Heart right ventricle (tissue), 16 donors: ENCODE results near the gene ATP2B1. TPM values are rescaled to one million over a fixed set of nuclear protein-coding genes. Genes with fewer than 3 reads are reported as not detected.

ENCODE experiments used
- ATAC-seq, 8 donors: fragments of 200-7000 bp; cut with Tn5 transposase; one replicate each; pipeline ENCODE4 v1.9.1; 2020; ENCODE audit warnings: mild to moderate bottlenecking in 8 of 8, moderate library complexity in 8 of 8, moderate number of reproducible peaks in 1 of 8
- DNase-seq, 2 donors: peaks; one replicate each; pipeline ENCODE4 v3.0.0-alpha.2; 2020
- H3K27ac ChIP-seq, 10 donors: fragments of 200-600 bp; sonication (generic) in 2 of 10; one replicate each; pipeline versions ENCODE4 v1.5.0 to v1.8.0; 2020 to 2022; ENCODE audit warnings: mild to moderate bottlenecking in 3 of 10
- H3K27me3 ChIP-seq, 7 donors: fragments of 200-600 bp; one replicate each; pipeline ENCODE4 v1.8.0; 2021 to 2022; ENCODE audit warnings: mild to moderate bottlenecking in 2 of 7
- H3K36me3 ChIP-seq, 9 donors: fragments of 200-600 bp; sonication (generic) in 1 of 9; one replicate each; pipeline versions ENCODE4 v1.5.0 to v1.8.0; 2020 to 2022; ENCODE audit warnings: mild to moderate bottlenecking in 2 of 9
- H3K4me1 ChIP-seq, 9 donors: fragments of 200-600 bp; sonication (generic) in 1 of 9; one replicate each; pipeline versions ENCODE4 v1.5.0 to v1.8.0; 2020 to 2022; ENCODE audit warnings: mild to moderate bottlenecking in 4 of 9
- H3K4me3 ChIP-seq, 10 donors: fragments of 200-600 bp; sonication (generic) in 2 of 10; one replicate each; pipeline versions ENCODE4 v1.5.0 to v1.8.0; 2020 to 2022; ENCODE audit warnings: mild to moderate bottlenecking in 7 of 10, moderate library complexity in 2 of 10
- H3K9me3 ChIP-seq, 11 donors: fragments of 200-600 bp in 10 of 11; sonication (generic) in 2 of 11; one replicate each; pipeline versions ENCODE4 v1.5.0 to v1.8.0; 2013 to 2022; ENCODE audit warnings: mild to moderate bottlenecking in 2 of 11, control low read depth in 1 of 11, moderate library complexity in 1 of 11
- WGBS, 2 donors: extraction: QIAGEN DNeasy Blood & Tissue Kit; methylation state at CpG; one replicate each; pipeline ENCODE4 v1.1.7; 2013; ENCODE audit warnings: inconsistent platforms in 1 of 2; 5-methylcytosine and 5-hydroxymethylcytosine counted together
- intact Hi-C, 10 donors: fragments of 100-400 bp; cut with DNase I; formaldehyde crosslinking; loops; one replicate each; pipeline versions ENCODE4 v1.11.1 to v1.14.2; 2022
- polyA plus RNA-seq, 2 donors: library from polyadenylated mRNA; stranded (reverse); fragments of 200-250 nt; gene quantifications; one replicate each; pipeline ENCODE4 v1.2.3, GENCODE V29; 2013
- total RNA-seq, 10 donors: library from RNA; stranded (reverse); fragmentation: NEBNext Ultra II Directional in 3 of 10; extraction: Animal tissue kit (Norgen Biotek cat#: 25700) in 3 of 10; gene quantifications; one replicate each; pipeline versions ENCODE4 v1.2.1 to v1.2.4, GENCODE V29; 2021 to 2023
- TF ChIP-seq, protein P1 (sequence below), 9 donors: fragments of 200-600 bp; sonication (generic) in 2 of 9; IDR thresholded peaks; one replicate each; pipeline versions ENCODE4 v1.5.0 to v1.8.0; 2021 to 2022; ENCODE audit warnings: antibody characterized with exemption in 9 of 9, mild to moderate bottlenecking in 5 of 9, moderate library complexity in 1 of 9
- donor health status: Arrhythmogenic right ventricular cardiomyopathy.
- donor health status: ischemic (EF 13 %, LVEDD 7.1; RV severe dilation, severe dysfunction).
- donor health status: healthy with polysubstance abuse.
- donor health status: DM: no; HTN: yes; CAD: no.
- donor health status: DM: no; HTN: no; CAD: no.
- donor health status: ischemic (EF 25% LVEDD 6.9; RV normal size, moderate dysfunction).
- donor health status: ischemic (EF 25% LVEDD 5.7; RV mildly dilated, moderate dysfunction).
- donor health status: healthy.
- donor health status: DM: yes; HTN: yes; CAD: no.
- donor health status: Ischemic cardiomyopathy.
- donor health status: ischemic (EF 35%, LVEDD 5.7; RV mildly dilated, moderate dysfunction).
- donor health status: nonischemic (EF 11% LVEDD 7.7; RV severe dilation, severe dysfunction).
- donor health status: DM: yes; HTN: yes; CAD: no.
- donor health status: PGD.
- donor health status: ischemic (EF 29% LVEDD 5.4; RV normal size, mild dysfunction).
- donor health status: nonischemic (EF 23%, LVEDD 6.1; RV moderate dilation, normal function).

ATP2B1 gene
- total and polyA plus RNA-seq, 12 donors = 5.9 to 20.5 (median 15.2) TPM

DNA sequence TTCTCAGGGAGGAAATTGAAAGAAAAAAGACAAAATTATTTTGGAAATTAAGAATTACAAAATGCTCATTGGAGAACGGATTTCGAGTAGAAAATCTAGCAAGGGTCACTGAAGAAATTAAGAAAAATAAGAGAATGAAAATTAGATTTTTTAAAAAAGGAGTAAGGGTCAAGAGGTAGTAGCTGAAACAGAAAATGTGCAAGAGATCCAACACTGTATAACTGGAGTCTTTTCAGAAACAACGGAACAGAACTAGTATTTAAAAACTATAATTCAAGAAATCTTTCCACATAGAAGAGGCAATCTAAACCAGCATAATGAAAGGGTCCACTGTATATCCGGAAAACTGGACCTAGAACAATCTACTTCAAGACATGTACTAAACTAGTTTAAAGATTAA, 28.2 kb downstream of the ATP2B1 start:
- Histone ChIP-seq H3K9me3 (peaks cover 0 to 40% (median 21%) of the 10 kb centered on the region in 11 donors), H3K4me3 (no peak overlapping the region), H3K27ac (no peak overlapping the region), H3K4me1 (peaks cover 0 to 11% (median 0%) of the 10 kb centered on the region in 9 donors), H3K27me3 (no peaks in the 10 kb centered on the region), H3K36me3 (no peaks in the 10 kb centered on the region)
- WGBS, 2 donors = 97 to 98% methylated on average over 4 of the region's 4 CpGs
- TF ChIP-seq, protein P1, sequence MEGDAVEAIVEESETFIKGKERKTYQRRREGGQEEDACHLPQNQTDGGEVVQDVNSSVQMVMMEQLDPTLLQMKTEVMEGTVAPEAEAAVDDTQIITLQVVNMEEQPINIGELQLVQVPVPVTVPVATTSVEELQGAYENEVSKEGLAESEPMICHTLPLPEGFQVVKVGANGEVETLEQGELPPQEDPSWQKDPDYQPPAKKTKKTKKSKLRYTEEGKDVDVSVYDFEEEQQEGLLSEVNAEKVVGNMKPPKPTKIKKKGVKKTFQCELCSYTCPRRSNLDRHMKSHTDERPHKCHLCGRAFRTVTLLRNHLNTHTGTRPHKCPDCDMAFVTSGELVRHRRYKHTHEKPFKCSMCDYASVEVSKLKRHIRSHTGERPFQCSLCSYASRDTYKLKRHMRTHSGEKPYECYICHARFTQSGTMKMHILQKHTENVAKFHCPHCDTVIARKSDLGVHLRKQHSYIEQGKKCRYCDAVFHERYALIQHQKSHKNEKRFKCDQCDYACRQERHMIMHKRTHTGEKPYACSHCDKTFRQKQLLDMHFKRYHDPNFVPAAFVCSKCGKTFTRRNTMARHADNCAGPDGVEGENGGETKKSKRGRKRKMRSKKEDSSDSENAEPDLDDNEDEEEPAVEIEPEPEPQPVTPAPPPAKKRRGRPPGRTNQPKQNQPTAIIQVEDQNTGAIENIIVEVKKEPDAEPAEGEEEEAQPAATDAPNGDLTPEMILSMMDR (IDR thresholded peaks at IDR 0.05) = no peak
- DNase-seq = no peak
- no peak for ATAC-seq
- intact Hi-C loops = no loop called here

GRCh38 chr12:89679631-89680030, 29.0 kb downstream of the ATP2B1 start:
- intact Hi-C loops = no loop called here
- no peak for ATAC-seq
- 97 to 100% methylated on average over 2 of the region's 2 CpGs for WGBS, 2 donors

GRCh38 chr12:89678225-89678624, 30.4 kb downstream of the ATP2B1 start:
- no peak overlapping the region for H3K27ac ChIP-seq
- H3K4me3 ChIP-seq = no peak overlapping the region
- WGBS, 2 donors = 77 to 87% methylated on average over 2 of the region's 2 CpGs
- H3K9me3 ChIP-seq = peaks cover 0 to 39% (median 21%) of the 10 kb centered on the region in 11 donors
- TF ChIP-seq, protein P1 (IDR thresholded peaks at IDR 0.05) = no peak
- no peak for ATAC-seq
- H3K27me3 ChIP-seq = no peaks in the 10 kb centered on the region
- no peak for DNase-seq
- H3K36me3 ChIP-seq = no peaks in the 10 kb centered on the region
- intact Hi-C loops = no loop called here
- H3K4me1 ChIP-seq = peaks cover 0 to 20% (median 0%) of the 10 kb centered on the region in 9 donors

More at GRCh38 chr12:89679631-89680030, 29.0 kb downstream of the ATP2B1 start:
- Histone ChIP-seq H3K4me1 (peaks cover 0 to 12% (median 0%) of the 10 kb centered on the region in 9 donors), H3K27ac (no peak overlapping the region), H3K36me3 (no peaks in the 10 kb centered on the region), H3K9me3 (peaks cover 0 to 40% (median 21%) of the 10 kb centered on the region in 11 donors), H3K4me3 (no peak overlapping the region), H3K27me3 (no peaks in the 10 kb centered on the region)
- TF ChIP-seq, protein P1 (IDR thresholded peaks at IDR 0.05) = no peak
- DNase-seq = no peak

DNA sequence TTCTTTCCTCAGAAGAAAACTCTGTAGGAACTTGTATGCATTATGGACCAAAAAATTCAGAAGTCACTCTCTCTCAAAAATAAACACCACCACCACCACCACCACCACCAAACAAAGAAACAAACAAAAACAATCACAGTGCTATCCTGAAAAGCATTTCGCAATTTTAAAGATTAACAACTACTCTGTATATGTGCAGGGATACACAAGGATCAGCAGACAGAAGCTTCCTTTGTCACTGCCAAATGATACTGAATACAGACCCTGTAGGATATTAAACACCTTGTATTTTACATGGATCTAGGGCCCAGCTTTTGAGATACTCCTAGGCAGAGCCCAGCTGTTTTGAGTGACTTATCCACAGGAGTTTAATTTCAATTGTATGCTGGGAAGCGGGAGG, 31.7 kb downstream of the ATP2B1 start:
- H3K4me1 ChIP-seq = peaks cover 0 to 23% (median 3%) of the 10 kb centered on the region in 9 donors
- no peak for ATAC-seq
- no peaks in the 10 kb centered on the region for H3K27me3 ChIP-seq
- H3K9me3 ChIP-seq = peaks cover 0 to 28% (median 14%) of the 10 kb centered on the region in 11 donors
- no peak overlapping the region for H3K27ac ChIP-seq
- TF ChIP-seq, protein P1 (IDR thresholded peaks at IDR 0.05) = no peak
- intact Hi-C loops = no loop called here
- H3K4me3 ChIP-seq = no peak overlapping the region
- no peaks in the 10 kb centered on the region for H3K36me3 ChIP-seq
- WGBS, 2 donors = 95 to 96% methylated on average over 2 of the region's 2 CpGs
- DNase-seq = no peak
